H9 (cell line): ENCODE data around the gene STK32B. TPM values are rescaled to one million over a fixed set of nuclear protein-coding genes. Genes with fewer than 3 reads are reported as not detected.

Experiments used
- DNase-seq: peaks from one replicate; pipeline ENCODE4 v3.0.0-alpha.2; 2017
- H2AFZ ChIP-seq: one replicate; pipeline ENCODE4 v1.6.1; 2013; ENCODE audit warnings: mild to moderate bottlenecking, low read length, control low read depth, moderate library complexity
- H2AK5ac ChIP-seq: 2 replicates; pipeline ENCODE4 v1.6.1; 2013; ENCODE audit warnings: low read length, control low read depth, mixed read lengths; ENCODE audit not compliant: insufficient read length
- H2BK120ac ChIP-seq: one replicate; pipeline ENCODE4 v1.6.1; 2013; ENCODE audit warnings: low read depth, mild to moderate bottlenecking, low read length, control low read depth, inconsistent platforms; ENCODE audit not compliant: poor library complexity, severe bottlenecking
- H2BK12ac ChIP-seq: 2 replicates; pipeline ENCODE4 v1.6.1; 2013; ENCODE audit warnings: low read length, control low read depth, mixed read lengths, low read depth; ENCODE audit not compliant: insufficient read length
- H2BK15ac ChIP-seq: 2 replicates; pipeline ENCODE4 v1.6.1; 2013; ENCODE audit warnings: low read depth, low read length, control low read depth
- H2BK20ac ChIP-seq: one replicate; pipeline ENCODE4 v1.6.1; 2013; ENCODE audit warnings: low read depth, mild to moderate bottlenecking, low read length, control low read depth, inconsistent platforms; ENCODE audit not compliant: poor library complexity, severe bottlenecking
- H2BK5ac ChIP-seq: 2 replicates; pipeline ENCODE4 v1.6.1; 2013; ENCODE audit warnings: low read length, control low read depth, mixed read lengths; ENCODE audit not compliant: insufficient read length
- H3K14ac ChIP-seq: 2 replicates; pipeline ENCODE4 v1.6.1; 2013; ENCODE audit warnings: low read length, control low read depth; ENCODE audit not compliant: insufficient read depth
- H3K18ac ChIP-seq: 2 replicates; pipeline ENCODE4 v1.6.1; 2013; ENCODE audit warnings: low read depth, mild to moderate bottlenecking, mixed read lengths, low read length, control low read depth; ENCODE audit not compliant: insufficient read length
- H3K23ac ChIP-seq: 2 replicates; pipeline ENCODE4 v1.6.1; 2013; ENCODE audit warnings: low read length, control low read depth, mixed read lengths, low read depth; ENCODE audit not compliant: insufficient read length
- H3K23me2 ChIP-seq: 2 replicates; pipeline ENCODE4 v1.6.1; 2013; ENCODE audit warnings: low read depth, mild to moderate bottlenecking, mixed read lengths, low read length, control low read depth; ENCODE audit not compliant: insufficient read length, poor library complexity, severe bottlenecking
- H3K27ac ChIP-seq: 2 replicates; pipeline ENCODE4 v1.5.1; 2013; ENCODE audit warnings: low read length, control low read depth, mixed read lengths, low read depth; ENCODE audit not compliant: insufficient read length
- H3K27me3 ChIP-seq: 2 replicates; pipeline ENCODE4 v1.6.1; 2013; ENCODE audit warnings: low read length, control low read depth, inconsistent platforms; ENCODE audit not compliant: insufficient read depth
- H3K4ac ChIP-seq: 2 replicates; pipeline ENCODE4 v1.6.1; 2013; ENCODE audit warnings: low read depth, mild to moderate bottlenecking, control low read depth, inconsistent platforms, low read length, moderate library complexity
- H3K4me1 ChIP-seq: 2 replicates; pipeline ENCODE4 v1.6.1; 2013; ENCODE audit warnings: low read length, control low read depth, inconsistent platforms; ENCODE audit not compliant: insufficient read depth
- H3K4me2 ChIP-seq: 2 replicates; pipeline ENCODE4 v1.6.1; 2013; ENCODE audit warnings: low read length, control low read depth, mixed read lengths; ENCODE audit not compliant: insufficient read length, insufficient read depth
- H3K56ac ChIP-seq: 2 replicates; pipeline ENCODE4 v1.6.1; 2013; ENCODE audit warnings: low read depth, mild to moderate bottlenecking, mixed read lengths, low read length, control low read depth; ENCODE audit not compliant: insufficient read length
- H3K79me1 ChIP-seq: 2 replicates; pipeline ENCODE4 v1.6.1; 2013; ENCODE audit warnings: low read depth, mild to moderate bottlenecking, moderate library complexity, low read length, control low read depth, inconsistent platforms; ENCODE audit not compliant: insufficient read depth, poor library complexity, severe bottlenecking
- H3K79me2 ChIP-seq: 2 replicates; pipeline ENCODE4 v1.6.1; 2013; ENCODE audit warnings: low read length, control low read depth, inconsistent platforms; ENCODE audit not compliant: insufficient read depth
- H3K9ac ChIP-seq: 2 replicates; pipeline ENCODE4 v1.6.1; 2013; ENCODE audit warnings: low read length, control low read depth, mixed read lengths; ENCODE audit not compliant: insufficient read length; ENCODE audit errors: extremely low read depth
- H3K9me3 ChIP-seq: one replicate; pipeline ENCODE4 v1.6.1; 2013; ENCODE audit warnings: low read depth, low read length, inconsistent platforms; ENCODE audit not compliant: control insufficient read depth
- H3T11ph ChIP-seq: one replicate; pipeline ENCODE4 v1.6.1; 2013; ENCODE audit warnings: mild to moderate bottlenecking, low read length, control low read depth, inconsistent platforms
- H4K20me1 ChIP-seq: one replicate; pipeline ENCODE4 v1.6.1; 2013; ENCODE audit not compliant: control insufficient read depth, insufficient read length, insufficient read depth
- H4K5ac ChIP-seq: 2 replicates; pipeline ENCODE4 v1.6.1; 2013; ENCODE audit warnings: low read depth, mild to moderate bottlenecking, mixed read lengths, low read length, control low read depth; ENCODE audit not compliant: insufficient read length
- H4K8ac ChIP-seq: replicated peaks from 2 replicates; pipeline ENCODE4 v1.6.1; 2013; ENCODE audit warnings: low read length, control low read depth, mixed read lengths, low read depth; ENCODE audit not compliant: insufficient read length
- H4K91ac ChIP-seq: 2 replicates; pipeline ENCODE4 v1.6.1; 2013; ENCODE audit warnings: low read depth, mild to moderate bottlenecking, moderate library complexity, mixed read lengths, low read length, control low read depth; ENCODE audit not compliant: insufficient read length
- H3K27ac Mint-ChIP-seq, 3 experiments: 2 replicates in 2 of 3; 3 replicates in 1 of 3; pipeline ENCODE4 v1.8.0; 2020 to 2021; ENCODE audit warnings: mixed read lengths in 3 of 3, mild to moderate bottlenecking in 1 of 3, moderate library complexity in 1 of 3
- H3K27me3 Mint-ChIP-seq: 2 replicates; pipeline ENCODE4 v1.8.0; 2021; ENCODE audit warnings: low read depth, mild to moderate bottlenecking, moderate library complexity, mixed read lengths
- H3K36me3 Mint-ChIP-seq, 3 experiments: 2 replicates in 2 of 3; 3 replicates in 1 of 3; pipeline ENCODE4 v1.8.0; 2020 to 2021; ENCODE audit warnings: low read depth in 3 of 3, mixed read lengths in 3 of 3; ENCODE audit not compliant: insufficient read depth in 1 of 3
- H3K4me1 Mint-ChIP-seq, 2 experiments: 2 replicates each; pipeline ENCODE4 v1.8.0; 2020; ENCODE audit warnings: mixed read lengths in 2 of 2
- H3K4me3 Mint-ChIP-seq, 2 experiments: 2 replicates in 1 of 2; 3 replicates in 1 of 2; pipeline ENCODE4 v1.8.0; 2020 to 2021; ENCODE audit warnings: mild to moderate bottlenecking in 2 of 2, mixed read lengths in 2 of 2, moderate library complexity in 1 of 2
- H3K9me3 Mint-ChIP-seq, 2 experiments: 2 replicates in 1 of 2; 3 replicates in 1 of 2; pipeline ENCODE4 v1.8.0; 2020; ENCODE audit warnings: mild to moderate bottlenecking in 2 of 2, mixed read lengths in 2 of 2, moderate library complexity in 1 of 2
- WGBS: extraction: QIAGEN DNeasy Blood & Tissue Kit; methylation state at CpG from one replicate; pipeline ENCODE4 v1.1.7; 2013; ENCODE audit warnings: missing lambda C conversion rate, low lambda C conversion rate, mixed read lengths; ENCODE audit not compliant: insufficient read length; ENCODE audit errors: extremely low coverage; 5-methylcytosine and 5-hydroxymethylcytosine counted together
- total RNA-seq: library from RNA; stranded (reverse); gene quantifications from 2 replicates; pipeline ENCODE4 v1.2.1, GENCODE V29; 2021
- TF ChIP-seq, protein P1 (sequence below): fragments of 200-600 bp; sonication (generic); conservative IDR thresholded peaks from 3 replicates; pipeline ENCODE4 v1.8.0; 2021; ENCODE audit warnings: antibody characterized with exemption, mild to moderate bottlenecking

The STK32B gene
- total RNA-seq, 1 experiment from 2014 or later: 1.0 TPM

DNA sequence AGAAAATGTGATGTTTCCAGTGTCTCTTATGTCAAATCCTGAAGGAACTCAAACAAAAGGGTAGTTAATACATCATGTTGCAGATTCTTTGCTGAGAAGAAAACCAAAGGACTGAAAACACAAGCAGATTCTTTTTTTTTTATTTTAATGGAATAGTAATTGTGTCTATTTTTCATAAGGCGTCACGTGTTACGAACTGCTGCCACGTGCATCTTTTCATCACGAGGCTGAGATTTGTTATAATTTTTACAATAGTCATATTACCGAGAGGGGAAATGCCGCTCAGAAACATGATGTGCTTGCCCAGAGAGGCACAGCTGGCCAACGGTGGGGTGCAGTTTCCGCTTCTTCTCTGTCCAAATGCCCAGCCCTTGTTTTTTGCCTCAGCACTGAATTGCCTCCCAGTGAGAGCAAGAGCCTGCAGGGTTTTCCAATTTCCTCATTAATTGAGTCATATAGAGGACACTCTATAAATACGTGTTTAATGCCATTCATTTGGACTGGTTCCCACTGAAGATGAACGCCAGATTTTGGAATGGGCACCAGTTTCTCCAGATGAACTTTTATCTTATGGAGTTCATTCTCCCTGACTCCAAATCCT, 225.3 kb downstream of the STK32B start:
- Histone ChIP-seq H3K79me2 (no peaks in the 10 kb centered on the region), H3K23me2 (no peaks in the 10 kb centered on the region), H2AFZ (no peak overlapping the region), H3K9ac (no peak overlapping the region), H3K14ac (no peak overlapping the region), H2BK5ac (no peak overlapping the region), H3T11ph (no peak overlapping the region), H2BK120ac (no peak overlapping the region), H4K8ac (no peak overlapping the region), H2AK5ac (no peak overlapping the region), H2BK12ac (no peak overlapping the region), H3K27ac (no peak overlapping the region), H3K4me2 (no peak overlapping the region), H3K4ac (no peak overlapping the region), H2BK15ac (no peak overlapping the region), H4K91ac (no peak overlapping the region), H4K5ac (no peak overlapping the region), H3K56ac (no peak overlapping the region), H3K4me1 (no peaks in the 10 kb centered on the region), H3K18ac (no peak overlapping the region), H3K27me3 (no peaks in the 10 kb centered on the region), H3K79me1 (no peaks in the 10 kb centered on the region), H3K9me3 (no peaks in the 10 kb centered on the region), H3K23ac (no peak overlapping the region), H2BK20ac (no peak overlapping the region), H4K20me1 (no peaks in the 10 kb centered on the region)
- H3K4me3 Mint-ChIP-seq: no peak overlapping the region
- TF ChIP-seq, protein P1, sequence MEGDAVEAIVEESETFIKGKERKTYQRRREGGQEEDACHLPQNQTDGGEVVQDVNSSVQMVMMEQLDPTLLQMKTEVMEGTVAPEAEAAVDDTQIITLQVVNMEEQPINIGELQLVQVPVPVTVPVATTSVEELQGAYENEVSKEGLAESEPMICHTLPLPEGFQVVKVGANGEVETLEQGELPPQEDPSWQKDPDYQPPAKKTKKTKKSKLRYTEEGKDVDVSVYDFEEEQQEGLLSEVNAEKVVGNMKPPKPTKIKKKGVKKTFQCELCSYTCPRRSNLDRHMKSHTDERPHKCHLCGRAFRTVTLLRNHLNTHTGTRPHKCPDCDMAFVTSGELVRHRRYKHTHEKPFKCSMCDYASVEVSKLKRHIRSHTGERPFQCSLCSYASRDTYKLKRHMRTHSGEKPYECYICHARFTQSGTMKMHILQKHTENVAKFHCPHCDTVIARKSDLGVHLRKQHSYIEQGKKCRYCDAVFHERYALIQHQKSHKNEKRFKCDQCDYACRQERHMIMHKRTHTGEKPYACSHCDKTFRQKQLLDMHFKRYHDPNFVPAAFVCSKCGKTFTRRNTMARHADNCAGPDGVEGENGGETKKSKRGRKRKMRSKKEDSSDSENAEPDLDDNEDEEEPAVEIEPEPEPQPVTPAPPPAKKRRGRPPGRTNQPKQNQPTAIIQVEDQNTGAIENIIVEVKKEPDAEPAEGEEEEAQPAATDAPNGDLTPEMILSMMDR: no peak
- peaks cover 0 to 2% of the 10 kb centered on the region in 2 experiments; a peak in 3 of 5 replicates for H3K9me3 Mint-ChIP-seq
- peaks cover 0 to 6% of the 10 kb centered on the region in 2 experiments; a peak in 1 of 4 replicates for H3K4me1 Mint-ChIP-seq
- no peak overlapping the region for H3K27ac Mint-ChIP-seq
- peaks cover 0 to 3% (median 0%) of the 10 kb centered on the region in 3 experiments; a peak in 1 of 7 replicates for H3K36me3 Mint-ChIP-seq
- no CpG with 5 or more reads among the region's 11 CpGs for WGBS
- peaks cover 4% of the 10 kb centered on the region; the same call in 1 of the 2 replicates for H3K27me3 Mint-ChIP-seq
- no peak for DNase-seq
